ENCODE measurements around the gene TXNDC2.

- TF ChIP-seq EZH2phosphoT487 (IDR thresholded peaks at IDR 0.05; ENCODE audit: insufficient read depth, low read depth) (no peak), EZH2 (IDR thresholded peaks at IDR 0.05; ENCODE audit: insufficient read depth, poor library complexity, severe bottlenecking) (no peak)
These were observed 12.9 kb upstream of the TXNDC2 start for GRCh38 chr18:9872823-9873222.
